Nephron (organoid): ENCODE measurements around the gene TMEM81.

Source experiments
- H3K27ac Mint-ChIP-seq, 3 experiments: 2 replicates each; pipeline ENCODE4 v1.8.0; 2020; ENCODE audit warnings: mixed read lengths in 3 of 3, mild to moderate bottlenecking in 2 of 3, moderate library complexity in 1 of 3
- H3K27me3 Mint-ChIP-seq: 2 replicates; pipeline ENCODE4 v1.8.0; 2021; ENCODE audit warnings: low read depth, mild to moderate bottlenecking, moderate library complexity, mixed read lengths
- H3K36me3 Mint-ChIP-seq: 2 replicates; pipeline ENCODE4 v1.8.0; 2020; ENCODE audit warnings: low read depth, mixed read lengths
- H3K4me1 Mint-ChIP-seq: 2 replicates; pipeline ENCODE4 v1.8.0; 2020; ENCODE audit warnings: mixed read lengths
- H3K4me3 Mint-ChIP-seq, 3 experiments: 2 replicates each; pipeline ENCODE4 v1.8.0; 2020; ENCODE audit warnings: mild to moderate bottlenecking in 3 of 3, mixed read lengths in 3 of 3, moderate library complexity in 2 of 3
- H3K9me3 Mint-ChIP-seq: 2 replicates; pipeline ENCODE4 v1.8.0; 2020; ENCODE audit warnings: mixed read lengths
- TF ChIP-seq, protein P1 (sequence below), 3 experiments: fragments of 200-600 bp; sonication (generic); IDR thresholded peaks; one replicate each; pipeline ENCODE4 v1.5.0; 2021; ENCODE audit warnings: antibody characterized with exemption in 3 of 3; ENCODE audit not compliant: unreplicated experiment in 3 of 3

TMEM81 gene

DNA sequence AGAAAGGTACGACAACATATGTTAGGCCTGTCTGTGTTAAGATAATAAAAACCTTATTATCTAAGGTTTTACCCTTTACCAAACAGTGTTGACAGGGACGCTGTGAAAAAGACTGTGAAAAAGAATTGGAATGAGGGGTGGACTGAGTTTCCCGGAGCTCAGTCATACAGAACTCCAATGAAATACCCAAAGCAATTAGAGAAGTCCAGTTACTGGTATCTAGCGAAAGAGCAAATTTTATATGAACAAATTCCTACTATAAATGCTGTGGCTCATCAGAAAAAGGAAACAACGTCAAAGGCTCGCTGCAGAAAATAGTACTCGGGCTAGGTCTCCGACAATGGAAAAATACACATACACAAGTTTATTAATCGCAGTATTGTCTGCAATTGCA is 38.2 kb upstream of the TMEM81 start:
- H3K9me3 Mint-ChIP-seq, result no peaks in the 10 kb centered on the region
- H3K4me3 Mint-ChIP-seq, result peak overlapping the region; percentile 97 to 99 (median 98)

DNA sequence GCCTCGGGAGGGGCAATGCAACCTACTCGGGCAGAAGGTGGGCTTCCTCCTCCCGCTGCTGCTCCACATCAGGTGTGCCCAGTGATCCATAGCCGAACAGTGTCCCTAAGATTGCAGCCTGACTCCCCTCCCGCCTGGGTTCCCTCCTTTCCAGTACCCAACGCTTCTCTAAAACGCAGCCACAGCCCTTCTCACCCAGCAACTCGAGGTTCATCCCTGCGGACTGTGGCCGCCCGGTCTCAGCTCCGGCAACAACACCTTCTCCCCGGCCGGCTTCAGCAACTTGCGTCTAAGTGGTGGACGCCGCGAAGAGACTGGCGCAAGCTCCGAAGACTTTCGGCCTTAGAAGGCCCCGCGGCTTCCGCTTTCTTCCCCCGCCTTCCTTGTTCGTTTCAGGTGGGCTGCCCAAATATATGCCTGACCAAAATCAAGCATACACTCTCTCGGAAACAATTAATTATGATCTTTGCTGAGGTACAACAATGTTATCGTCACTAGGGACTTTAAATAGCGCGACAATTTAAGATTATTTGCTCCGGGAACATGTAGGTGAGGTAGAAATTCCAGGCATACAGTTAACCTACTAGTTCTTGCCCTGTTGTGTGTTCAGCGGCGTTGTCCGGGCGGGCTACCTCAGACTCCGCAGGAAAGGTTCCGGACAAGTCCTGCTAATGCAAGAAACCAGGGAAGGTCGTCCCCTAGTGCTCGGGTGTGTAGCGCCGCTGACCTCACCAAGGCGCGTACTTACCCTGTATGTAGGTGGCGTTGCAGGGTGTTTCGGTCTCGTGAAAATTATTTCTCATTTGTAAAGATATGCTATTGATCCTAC is 37.6 kb upstream of the TMEM81 start, which contains the start of gene RBBP5:
RBBP5 (minus strand) TSS at position 319 of the 829 bp plus-strand sequence; CDS start at position 214, 105 bp downstream.
- Mint-ChIP-seq H3K27ac (peak within 1 kb of the TSS; percentile 100), H3K27me3 (no peaks in the 10 kb centered on the region), H3K36me3 (peaks cover 11% of the 10 kb centered on the region), H3K4me1 (peaks cover 38% of the 10 kb centered on the region), H3K4me3 (peak within 1 kb of the TSS; percentile 97 to 99 (median 98)), H3K9me3 (no peaks in the 10 kb centered on the region)
- TF ChIP-seq, protein P1, sequence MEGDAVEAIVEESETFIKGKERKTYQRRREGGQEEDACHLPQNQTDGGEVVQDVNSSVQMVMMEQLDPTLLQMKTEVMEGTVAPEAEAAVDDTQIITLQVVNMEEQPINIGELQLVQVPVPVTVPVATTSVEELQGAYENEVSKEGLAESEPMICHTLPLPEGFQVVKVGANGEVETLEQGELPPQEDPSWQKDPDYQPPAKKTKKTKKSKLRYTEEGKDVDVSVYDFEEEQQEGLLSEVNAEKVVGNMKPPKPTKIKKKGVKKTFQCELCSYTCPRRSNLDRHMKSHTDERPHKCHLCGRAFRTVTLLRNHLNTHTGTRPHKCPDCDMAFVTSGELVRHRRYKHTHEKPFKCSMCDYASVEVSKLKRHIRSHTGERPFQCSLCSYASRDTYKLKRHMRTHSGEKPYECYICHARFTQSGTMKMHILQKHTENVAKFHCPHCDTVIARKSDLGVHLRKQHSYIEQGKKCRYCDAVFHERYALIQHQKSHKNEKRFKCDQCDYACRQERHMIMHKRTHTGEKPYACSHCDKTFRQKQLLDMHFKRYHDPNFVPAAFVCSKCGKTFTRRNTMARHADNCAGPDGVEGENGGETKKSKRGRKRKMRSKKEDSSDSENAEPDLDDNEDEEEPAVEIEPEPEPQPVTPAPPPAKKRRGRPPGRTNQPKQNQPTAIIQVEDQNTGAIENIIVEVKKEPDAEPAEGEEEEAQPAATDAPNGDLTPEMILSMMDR (IDR thresholded peaks at IDR 0.05; ENCODE audit: unreplicated experiment in 3 of 3), result peak; percentile 64 to 72 (median 70)

More for the DNA sequence above, 38.2 kb upstream of the TMEM81 start:
- H3K27ac Mint-ChIP-seq, result peak overlapping the region; percentile 100
- no peaks in the 10 kb centered on the region for H3K27me3 Mint-ChIP-seq
- H3K4me1 Mint-ChIP-seq, result peaks cover 38% of the 10 kb centered on the region
- TF ChIP-seq, protein P1 (IDR thresholded peaks at IDR 0.05; ENCODE audit: unreplicated experiment in 3 of 3), result peak in 2 of 3 experiments; percentile 18 to 44
- peaks cover 11% of the 10 kb centered on the region for H3K36me3 Mint-ChIP-seq

- TF ChIP-seq, protein P1 (IDR thresholded peaks at IDR 0.05; ENCODE audit: unreplicated experiment in 3 of 3), result no peak
- H3K27ac Mint-ChIP-seq, result no peak overlapping the region
- peaks cover 38% of the 10 kb centered on the region for H3K4me1 Mint-ChIP-seq
- H3K36me3 Mint-ChIP-seq, result peaks cover 15% of the 10 kb centered on the region
- peak overlapping the region; percentile 35 to 72 (median 63) for H3K4me3 Mint-ChIP-seq
- no peaks in the 10 kb centered on the region for H3K9me3 Mint-ChIP-seq
- H3K27me3 Mint-ChIP-seq, result no peaks in the 10 kb centered on the region
These were observed 34.5 kb upstream of the TMEM81 start for GRCh38 chr1:205118752-205119151.

- no peak overlapping the region for H3K4me3 Mint-ChIP-seq
- H3K9me3 Mint-ChIP-seq, result no peaks in the 10 kb centered on the region
- no peaks in the 10 kb centered on the region for H3K27me3 Mint-ChIP-seq
- peaks cover 26% of the 10 kb centered on the region for H3K36me3 Mint-ChIP-seq
- peaks cover 5% of the 10 kb centered on the region for H3K4me1 Mint-ChIP-seq
- H3K27ac Mint-ChIP-seq, result no peak overlapping the region
- TF ChIP-seq, protein P1 (IDR thresholded peaks at IDR 0.05; ENCODE audit: unreplicated experiment in 3 of 3), result no peak
These were observed 27.1 kb upstream of the TMEM81 start for GRCh38 chr1:205111354-205111753.

GRCh38 chr1:205109711-205110110 is 25.5 kb upstream of the TMEM81 start:
- Mint-ChIP-seq H3K27me3 (no peaks in the 10 kb centered on the region), H3K36me3 (peaks cover 36% of the 10 kb centered on the region), H3K9me3 (no peaks in the 10 kb centered on the region), H3K4me1 (peaks cover 5% of the 10 kb centered on the region), H3K27ac (no peak overlapping the region), H3K4me3 (no peak overlapping the region)
- TF ChIP-seq, protein P1 (IDR thresholded peaks at IDR 0.05; ENCODE audit: unreplicated experiment in 3 of 3), result no peak
